SK-N-SH (cell line): ENCODE data around the gene ZNF174. TPM values are rescaled to one million over a fixed set of nuclear protein-coding genes. Genes with fewer than 3 reads are reported as not detected.
A peak's percentile ranks its signal among the peaks of the same experiment; 100 is the strongest.

ENCODE experiments used
- CTCF ChIA-PET: fragments of 300-600, 350-600 bp; formaldehyde crosslinking; extraction: SDS; loops from one replicate; lab custom pipeline; 2021; lab: Yijun Ruan, JAX
- POLR2A ChIA-PET: fragments of 350-600 bp; sonication (Branson Sonifier 250); formaldehyde crosslinking; extraction: SDS; loops from one replicate; lab custom pipeline; 2020; ENCODE audit warnings: antibody characterized with exemption, inconsistent platforms; lab: Yijun Ruan, JAX
- DNase-seq: peaks from one replicate; pipeline ENCODE4 v3.0.0; 2012
- H2AFZ ChIP-seq: fragments of 200-600 bp; sonication (generic); 2 replicates; pipeline ENCODE4 v1.8.1; 2016; ENCODE audit warnings: antibody characterized with exemption, mild to moderate bottlenecking, low read depth
- H3F3A ChIP-seq: fragments of 200-600 bp; sonication (generic); replicated peaks from 2 replicates; pipeline ENCODE3; 2016; ENCODE audit warnings: antibody characterized with exemption, mild to moderate bottlenecking; ENCODE audit not compliant: insufficient read depth
- H3K27ac ChIP-seq, 2 experiments: fragments of 200-500 bp in 1 of 2; fragments of 200-600 bp in 1 of 2; sonication (Bioruptor generic) in 1 of 2; sonication (generic), shearing (Covaris generic) in 1 of 2; 2 replicates each; pipeline versions ENCODE4 v1.5.1 to v1.6.1; 2014 to 2016; ENCODE audit warnings: low read depth in 2 of 2, inconsistent platforms in 1 of 2, low read length in 1 of 2, mild to moderate bottlenecking in 1 of 2, mixed read lengths in 1 of 2
- H3K27me3 ChIP-seq: fragments of 200-600 bp; sonication (generic), shearing (Covaris generic); 2 replicates; pipeline ENCODE4 v1.6.1; 2016; ENCODE audit warnings: mixed run types; ENCODE audit not compliant: insufficient read depth
- H3K36me3 ChIP-seq, 2 experiments: fragments of 200-500 bp in 1 of 2; fragments of 200-600 bp in 1 of 2; sonication (Bioruptor generic) in 1 of 2; sonication (generic) in 1 of 2; replicated peaks in 1 of 2; 2 replicates each; pipeline versions ENCODE3 to v1.5.1; 2014 to 2016; ENCODE audit warnings: low read length in 1 of 2, mild to moderate bottlenecking in 1 of 2; ENCODE audit not compliant: insufficient read depth in 2 of 2, control insufficient read depth in 1 of 2
- H3K4me1 ChIP-seq, 2 experiments: fragments of 200-500 bp in 1 of 2; fragments of 200-600 bp in 1 of 2; sonication (Bioruptor generic) in 1 of 2; sonication (generic), shearing (Covaris generic) in 1 of 2; 2 replicates each; pipeline versions ENCODE4 v1.5.1 to v1.6.1; 2014 to 2016; ENCODE audit warnings: low read depth in 1 of 2, low read length in 1 of 2, mixed run types in 1 of 2; ENCODE audit not compliant: insufficient read depth in 2 of 2, control insufficient read depth in 1 of 2
- H3K4me2 ChIP-seq: fragments of 200-600 bp; sonication (generic), shearing (Covaris generic); 2 replicates; pipeline ENCODE4 v1.6.1; 2017; ENCODE audit warnings: mixed run types
- H3K4me3 ChIP-seq, 2 experiments: fragments of 200-500 bp in 1 of 2; fragments of 200-600 bp in 1 of 2; sonication (Bioruptor generic) in 1 of 2; sonication (generic), shearing (Covaris generic) in 1 of 2; 2 replicates each; pipeline versions ENCODE4 v1.5.1 to v1.8.1; 2014 to 2016; ENCODE audit warnings: low read depth in 2 of 2, inconsistent platforms in 1 of 2, low read length in 1 of 2, mild to moderate bottlenecking in 1 of 2, mixed read lengths in 1 of 2, moderate library complexity in 1 of 2
- H3K79me2 ChIP-seq: fragments of 200-600 bp; sonication (generic); 2 replicates; pipeline ENCODE4 v1.8.1; 2017; ENCODE audit warnings: mild to moderate bottlenecking; ENCODE audit not compliant: insufficient read depth
- H3K9ac ChIP-seq: fragments of 200-600 bp; sonication (generic); 2 replicates; pipeline ENCODE4 v1.6.1; 2017; ENCODE audit warnings: mixed run types
- H3K9me2 ChIP-seq: fragments of 200-600 bp; sonication (generic); 2 replicates; pipeline ENCODE4 v1.6.1; 2017; ENCODE audit warnings: mixed run types
- H3K9me3 ChIP-seq: fragments of 200-600 bp; sonication (generic); 2 replicates; pipeline ENCODE4 v1.6.1; 2017; ENCODE audit warnings: mixed run types, mild to moderate bottlenecking, moderate library complexity
- H4K20me1 ChIP-seq: fragments of 200-600 bp; sonication (generic); 2 replicates; pipeline ENCODE4 v1.6.1; 2017; ENCODE audit warnings: mild to moderate bottlenecking, mixed run types; ENCODE audit not compliant: insufficient read depth
- CTCF ChIP-seq: fragments of 200-600 bp; sonication (generic); IDR thresholded peaks from 2 replicates; pipeline ENCODE4 v1.6.1; 2017; ENCODE audit warnings: antibody characterized with exemption, mild to moderate bottlenecking, moderate library complexity
- FOXJ3 ChIP-seq: sonication (generic); formaldehyde crosslinking; IDR thresholded peaks from 2 replicates; pipeline ENCODE4 v1.5.1; 2020; ENCODE audit warnings: mild to moderate bottlenecking, missing genetic modification reagents
- GABPA ChIP-seq: IDR thresholded peaks from 2 replicates; pipeline ENCODE4 v1.4.0; 2012; ENCODE audit warnings: low read depth, mild to moderate bottlenecking
- IRF3 ChIP-seq: fragments of 150-350 bp; IDR thresholded peaks from 2 replicates; pipeline ENCODE4 v1.6.1; 2016; ENCODE audit warnings: mild to moderate bottlenecking, low read depth, low read length
- MAX ChIP-seq: IDR thresholded peaks from 2 replicates; pipeline ENCODE4 v1.4.0; 2012; ENCODE audit warnings: low read depth
- MEF2A ChIP-seq: IDR thresholded peaks from 2 replicates; pipeline ENCODE4 v1.4.0; 2012; ENCODE audit warnings: low read depth, borderline replicate concordance
- MXI1 ChIP-seq: IDR thresholded peaks from 2 replicates; pipeline ENCODE4 v1.6.1; 2012; ENCODE audit warnings: mild to moderate bottlenecking, low read depth, low read length, improper control_type of control experiment
- NRF1 ChIP-seq: IDR thresholded peaks from 2 replicates; pipeline ENCODE4 v1.6.1; 2012; ENCODE audit warnings: low read depth, mild to moderate bottlenecking, low read length
- POLR2AphosphoS5 ChIP-seq: IDR thresholded peaks from 2 replicates; pipeline ENCODE4 v1.6.1; 2012; ENCODE audit warnings: low read depth, low read length
- RFX5 ChIP-seq: IDR thresholded peaks from 2 replicates; pipeline ENCODE4 v1.6.1; 2012; ENCODE audit warnings: mild to moderate bottlenecking, improper control_type of control experiment, low read length
- SIN3A ChIP-seq: IDR thresholded peaks from 2 replicates; pipeline ENCODE4 v1.6.1; 2012; ENCODE audit warnings: low read depth, mild to moderate bottlenecking, low read length, moderate library complexity, borderline replicate concordance
- TAF1 ChIP-seq: IDR thresholded peaks from 2 replicates; pipeline ENCODE4 v1.6.1; 2012; ENCODE audit warnings: low read depth, mild to moderate bottlenecking, low read length, moderate library complexity, borderline replicate concordance
- USF2 ChIP-seq: fragments of 150-350 bp; IDR thresholded peaks from 2 replicates; pipeline ENCODE4 v1.6.1; 2017; ENCODE audit warnings: antibody characterized with exemption, low read length, low read depth, borderline replicate concordance
- WGBS: methylation state at CpG from one replicate; pipeline ENCODE4 v1.1.6; 2017; ENCODE audit warnings: low lambda C conversion rate; 5-methylcytosine and 5-hydroxymethylcytosine counted together
- polyA plus RNA-seq, 3 experiments: library from polyadenylated mRNA; depleted of rRNA; stranded (reverse); fragments of >200 nt; gene quantifications; 2 replicates each; pipeline ENCODE4 v1.2.3, GENCODE V29; 2012

ZNF174 gene
- polyA plus RNA-seq, 1 of the 3 experiments (the other 2 are of a cell fraction), result 10.5 TPM

GRCh38 chr16:3400446-3400778 lies 603 bp upstream of the ZNF174 start:
- H3K4me2 ChIP-seq, result peak overlapping the region; percentile 79
- ChIA-PET CTCF (interaction anchor here (0.8 to 1.3 kb wide), 3 partner anchors 22 to 133 kb away, joined by 3 read pairs; partner anchors contain the start of gene OR2C1), POLR2A (interaction anchor here (1.1 to 1.7 kb wide), 2 partner anchors 44 to 57 kb away, joined by 5 to 8 read pairs; partner anchors contain the start of genes NAA60 and ZNF597)
- TF ChIP-seq GABPA (no peak), MEF2A (no peak), SIN3A (no peak), MAX (no peak), NRF1 (no peak), IRF3 (no peak), CTCF (no peak), USF2 (no peak), RFX5 (no peak), MXI1 (no peak), POLR2AphosphoS5 (no peak), TAF1 (no peak), FOXJ3 (no peak)
- H3F3A ChIP-seq, result peaks cover 11% of the 10 kb centered on the region
- H3K9me2 ChIP-seq, result no peaks in the 10 kb centered on the region
- H4K20me1 ChIP-seq, result no peaks in the 10 kb centered on the region
- peak overlapping the region; percentile 95 for H3K9ac ChIP-seq
- no peaks in the 10 kb centered on the region for H3K27me3 ChIP-seq
- peak overlapping the region; percentile 92 to 94 for H3K4me3 ChIP-seq
- H3K9me3 ChIP-seq, result no peaks in the 10 kb centered on the region
- no peak for DNase-seq
- WGBS, result 3% methylated on average over 12 of the region's 18 CpGs
- peaks cover 71% of the 10 kb centered on the region for H3K79me2 ChIP-seq
- H3K4me1 ChIP-seq, result peaks cover 0 to 4% of the 10 kb centered on the region in 2 experiments; a peak in 2 of 4 replicates
- H3K27ac ChIP-seq, result peak overlapping the region; percentile 81 to 83
- H3K36me3 ChIP-seq, result peaks cover 29 to 65% of the 10 kb centered on the region in 2 experiments
- H2AFZ ChIP-seq, result peak overlapping the region; percentile 98; the same call in 1 of the 2 replicates
